Lower leg skin (tissue), 3 donors: ENCODE measurements around the gene AGL.

Experiments
- CTCF ChIP-seq, 3 donors: fragments of 450-650 bp; IDR thresholded peaks; one replicate each; pipeline ENCODE4 v1.5.1; 2016; ENCODE audit warnings: antibody characterized with exemption in 3 of 3, mild to moderate bottlenecking in 3 of 3, moderate library complexity in 2 of 3
- POLR2A ChIP-seq, 2 donors: fragments of 450-650 bp; IDR thresholded peaks; one replicate each; pipeline ENCODE4 v1.6.1; 2016 to 2017; ENCODE audit warnings: antibody characterized with exemption in 2 of 2, mild to moderate bottlenecking in 1 of 2, moderate library complexity in 1 of 2

GRCh38 chr1:99829269-99829668 lies 20.9 kb upstream of the AGL start:
- TF ChIP-seq CTCF (IDR thresholded peaks at IDR 0.05) (no peak), POLR2A (IDR thresholded peaks at IDR 0.05) (no peak)
